Measurements from ENCODE around the gene CCDC28B. TPM values are rescaled to one million over a fixed set of nuclear protein-coding genes. Genes with fewer than 3 reads are reported as not detected.

Gene CCDC28B
- total and polyA plus RNA-seq, 3 donors from 2014 or later, result 55.3 to 105 (median 67.5) TPM

DNA sequence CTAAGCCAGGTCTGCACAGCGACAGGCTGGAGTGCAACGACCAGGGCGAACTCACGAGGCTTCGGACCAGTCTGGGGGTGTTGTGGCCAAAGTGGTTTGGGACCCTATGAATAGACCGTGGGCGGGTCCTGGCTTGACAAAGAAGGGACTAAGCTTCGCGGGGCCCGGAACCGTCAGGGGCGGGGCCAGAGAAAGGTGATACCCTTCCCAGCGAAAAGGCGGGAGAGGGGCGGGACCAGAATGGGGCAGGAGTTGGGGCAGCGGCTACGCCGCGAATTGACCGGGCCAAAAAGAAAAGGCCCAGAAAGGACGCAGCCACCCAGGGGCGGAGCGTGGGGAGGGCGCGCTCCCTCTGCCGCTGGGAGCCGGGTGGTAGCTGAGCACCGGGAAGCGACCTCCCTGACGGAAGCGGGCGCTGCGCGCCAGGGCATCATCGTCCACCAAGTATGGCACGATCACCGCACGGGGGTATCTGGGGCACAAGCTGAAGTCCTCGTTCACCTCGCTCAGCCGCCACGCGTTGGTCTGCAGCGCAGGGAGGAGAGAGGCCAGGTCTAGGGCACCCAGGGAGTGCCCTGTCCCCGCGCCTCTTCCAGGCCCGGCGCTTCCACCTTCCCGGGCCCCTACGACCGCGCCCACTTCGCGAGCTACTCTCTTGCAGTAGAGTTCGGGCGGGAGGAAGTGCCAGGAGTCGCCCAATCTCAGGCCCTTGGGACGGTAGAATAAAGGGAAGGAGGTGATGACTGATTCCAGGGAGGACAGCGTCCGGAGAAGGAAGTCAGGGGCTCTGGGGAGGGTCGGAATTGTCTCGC, 40.0 kb downstream of the CCDC28B start:
- peak overlapping the region; percentile 74 to 87 for H3K27ac ChIP-seq
- peaks cover 39% of the 10 kb centered on the region for H3K4me1 ChIP-seq
- peak; percentile 72 for DNase-seq
- H3K9me3 ChIP-seq, result no peaks in the 10 kb centered on the region
- TF ChIP-seq POLR2A (IDR thresholded peaks at IDR 0.05), result peak; percentile 6
- TF ChIP-seq, protein P1, sequence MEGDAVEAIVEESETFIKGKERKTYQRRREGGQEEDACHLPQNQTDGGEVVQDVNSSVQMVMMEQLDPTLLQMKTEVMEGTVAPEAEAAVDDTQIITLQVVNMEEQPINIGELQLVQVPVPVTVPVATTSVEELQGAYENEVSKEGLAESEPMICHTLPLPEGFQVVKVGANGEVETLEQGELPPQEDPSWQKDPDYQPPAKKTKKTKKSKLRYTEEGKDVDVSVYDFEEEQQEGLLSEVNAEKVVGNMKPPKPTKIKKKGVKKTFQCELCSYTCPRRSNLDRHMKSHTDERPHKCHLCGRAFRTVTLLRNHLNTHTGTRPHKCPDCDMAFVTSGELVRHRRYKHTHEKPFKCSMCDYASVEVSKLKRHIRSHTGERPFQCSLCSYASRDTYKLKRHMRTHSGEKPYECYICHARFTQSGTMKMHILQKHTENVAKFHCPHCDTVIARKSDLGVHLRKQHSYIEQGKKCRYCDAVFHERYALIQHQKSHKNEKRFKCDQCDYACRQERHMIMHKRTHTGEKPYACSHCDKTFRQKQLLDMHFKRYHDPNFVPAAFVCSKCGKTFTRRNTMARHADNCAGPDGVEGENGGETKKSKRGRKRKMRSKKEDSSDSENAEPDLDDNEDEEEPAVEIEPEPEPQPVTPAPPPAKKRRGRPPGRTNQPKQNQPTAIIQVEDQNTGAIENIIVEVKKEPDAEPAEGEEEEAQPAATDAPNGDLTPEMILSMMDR (IDR thresholded peaks at IDR 0.05), result peak in 1 of 3 experiments; percentile 2
- 2 to 3% methylated on average over 26 to 62 of the region's 62 CpGs for WGBS, 2 donors
- intact Hi-C loops (cut with DNase I; ENCODE audit: low total_unique reads), result loop anchor here (10.0 kb wide), 1 partner anchor 94 kb away; the partner anchor contains the start of gene MARCKSL1
- H3K36me3 ChIP-seq (ENCODE audit: low read depth, missing control alignments), result no peaks in the 10 kb centered on the region
- no peaks in the 10 kb centered on the region for H3K27me3 ChIP-seq
- H3K4me3 ChIP-seq, result peak overlapping the region; percentile 47 to 80

DNA sequence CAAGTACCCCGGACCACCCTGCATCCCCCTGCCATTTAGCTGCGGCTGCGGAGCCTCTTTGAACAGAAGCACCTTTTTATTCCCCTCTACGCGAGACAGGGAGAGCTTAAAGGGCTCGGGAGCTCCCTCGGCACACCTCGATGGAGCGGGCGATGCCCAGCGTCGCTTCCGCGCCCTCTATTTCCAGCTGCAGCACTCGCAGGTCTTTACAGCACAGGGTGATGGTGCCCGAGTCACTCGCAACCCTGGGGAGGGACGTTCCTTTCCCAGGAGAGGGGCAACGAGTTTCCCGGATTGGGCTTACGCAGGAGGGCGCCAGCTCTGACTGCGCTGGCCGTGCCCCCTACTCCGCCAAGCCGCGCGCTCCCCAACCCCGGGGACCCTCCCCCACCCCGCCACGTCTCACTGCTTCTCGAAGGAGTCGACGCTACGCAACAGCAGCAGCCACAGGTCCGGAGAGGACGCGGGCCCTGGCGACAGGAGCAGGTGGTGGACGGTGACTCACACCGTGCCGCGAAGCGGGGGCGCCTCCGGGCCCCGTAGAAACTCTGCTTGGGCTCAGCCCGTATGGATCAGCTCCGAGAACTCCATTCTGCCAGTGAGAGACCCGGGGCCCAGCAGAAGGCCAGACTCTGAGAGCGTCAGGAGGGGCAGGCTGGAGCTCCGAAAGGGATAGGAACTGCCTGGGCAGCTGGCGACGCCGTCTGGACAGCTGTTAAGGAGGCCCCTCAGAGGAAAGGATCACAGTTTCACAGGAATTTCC, 40.8 kb downstream of the CCDC28B start:
- intact Hi-C loops (cut with DNase I; ENCODE audit: low total_unique reads), result loop anchor here (10.0 kb wide), 1 partner anchor 94 kb away; the partner anchor contains the start of gene MARCKSL1
- Histone ChIP-seq H3K4me3 (peak overlapping the region; percentile 47 to 80), H3K9me3 (no peaks in the 10 kb centered on the region), H3K27me3 (no peaks in the 10 kb centered on the region), H3K36me3 (ENCODE audit: low read depth, missing control alignments) (no peaks in the 10 kb centered on the region), H3K4me1 (peaks cover 30% of the 10 kb centered on the region), H3K27ac (peak overlapping the region; percentile 74 to 87)
- 1 to 5% methylated on average over 4 to 51 of the region's 55 CpGs for WGBS, 2 donors
- TF ChIP-seq, protein P1 (IDR thresholded peaks at IDR 0.05), result no peak
- no peak for TF ChIP-seq POLR2A (IDR thresholded peaks at IDR 0.05)
- peak; percentile 67 for DNase-seq

DNA sequence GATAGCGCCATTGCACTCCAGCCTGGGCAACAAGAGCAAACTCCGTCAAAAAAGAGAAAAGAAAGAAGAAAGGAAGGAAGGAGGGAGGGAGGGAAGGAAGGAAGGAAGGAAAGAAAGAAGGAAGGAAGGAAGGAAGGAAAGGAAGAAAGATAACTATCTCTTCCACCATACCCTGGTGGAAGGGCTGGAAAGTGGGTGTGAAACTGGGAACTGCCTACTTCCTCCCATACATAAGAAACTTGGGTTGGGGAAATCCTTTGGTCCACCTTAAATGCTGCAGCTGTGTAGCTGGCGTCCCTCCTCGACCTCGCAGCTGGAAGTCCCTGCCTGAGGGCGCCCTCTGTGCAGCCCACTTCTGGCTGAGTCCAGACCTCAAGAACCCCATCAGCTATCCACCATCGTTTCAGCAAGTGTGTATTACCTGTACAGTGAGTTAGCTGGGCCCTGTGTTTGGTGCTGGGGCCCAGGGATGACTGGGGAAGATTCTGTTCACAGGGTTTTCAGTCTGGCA, 42.0 kb downstream of the CCDC28B start:
- WGBS, 2 donors, result 30% methylated on average over 5 to 7 of the region's 7 CpGs
- peaks cover 24% of the 10 kb centered on the region for H3K4me1 ChIP-seq
- no peaks in the 10 kb centered on the region for H3K27me3 ChIP-seq
- no peak overlapping the region for H3K27ac ChIP-seq
- TF ChIP-seq, protein P1 (IDR thresholded peaks at IDR 0.05), result no peak
- no peak for TF ChIP-seq POLR2A (IDR thresholded peaks at IDR 0.05)
- no peaks in the 10 kb centered on the region for H3K9me3 ChIP-seq
- no peak overlapping the region for H3K4me3 ChIP-seq
- H3K36me3 ChIP-seq (ENCODE audit: low read depth, missing control alignments), result no peaks in the 10 kb centered on the region
- DNase-seq, result peak; percentile 28
- intact Hi-C loops (cut with DNase I; ENCODE audit: low total_unique reads), result loop anchor here (10.0 kb wide), 1 partner anchor 92 kb away; the partner anchor contains the start of gene MARCKSL1

DNA sequence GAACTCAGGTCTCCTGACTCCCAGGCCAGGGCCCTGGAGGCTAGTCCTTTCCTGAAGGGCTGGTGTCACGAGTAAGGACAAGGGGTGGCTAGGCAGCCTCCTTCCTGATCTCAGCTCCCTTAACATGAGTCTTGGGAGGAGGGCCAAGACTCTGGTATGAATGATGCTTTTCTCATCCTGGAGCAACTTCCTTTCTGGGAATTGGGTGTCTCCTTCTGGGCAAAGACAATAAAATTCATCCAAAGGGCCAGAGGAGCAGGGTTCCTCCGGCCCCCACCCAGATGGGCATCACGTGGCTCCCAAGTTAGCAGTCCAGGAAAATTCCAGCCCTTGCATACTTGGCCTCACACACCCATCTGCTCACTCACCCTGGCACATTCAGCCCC, 46.5 kb downstream of the CCDC28B start, which contains the start of gene FAM167B:
FAM167B (plus strand) TSS at position 335 of the 386 bp plus-strand sequence. CDS start 200 bp downstream, outside the sequence.
- H3K9me3 ChIP-seq, result no peaks in the 10 kb centered on the region
- no peaks in the 10 kb centered on the region for H3K36me3 ChIP-seq (ENCODE audit: low read depth, missing control alignments)
- DNase-seq, result peak; percentile 42
- peaks cover 37% of the 10 kb centered on the region for H3K4me1 ChIP-seq
- TF ChIP-seq POLR2A (IDR thresholded peaks at IDR 0.05), result no peak
- TF ChIP-seq, protein P1 (IDR thresholded peaks at IDR 0.05), result no peak
- intact Hi-C loops (cut with DNase I; ENCODE audit: low total_unique reads), result loop anchor here (10.0 kb wide), 1 partner anchor 88 kb away; the partner anchor contains the start of gene MARCKSL1
- H3K27ac ChIP-seq, result peak within 1 kb of the TSS; percentile 18 to 52
- 60 to 68% methylated on average over 3 of the region's 3 CpGs for WGBS, 2 donors
- H3K4me3 ChIP-seq, result peak within 1 kb of the TSS in 1 of 2 donors; percentile 27
- no peaks in the 10 kb centered on the region for H3K27me3 ChIP-seq

All from testis (tissue), 3 donors.